ENCODE data around the gene ETFDH.

Gene ETFDH

DNA sequence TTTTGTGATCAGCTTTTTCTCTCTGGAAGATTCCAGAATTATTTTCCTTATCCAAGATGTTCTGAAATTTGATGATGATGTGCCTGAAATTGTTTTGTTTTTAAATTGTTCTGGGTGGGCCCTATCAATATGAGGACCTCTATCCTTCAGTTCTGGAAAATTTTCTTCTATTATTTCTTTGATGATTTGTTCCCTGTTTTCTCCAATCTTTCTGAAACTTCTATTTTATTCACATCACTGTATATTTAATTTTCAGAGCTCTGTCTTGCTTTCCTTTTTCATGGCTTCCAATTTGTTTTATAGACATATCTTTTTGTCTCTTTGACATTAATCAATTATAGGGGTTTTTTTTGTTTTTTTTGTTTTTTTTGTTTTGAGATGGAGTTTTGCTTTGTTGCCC, 84.5 kb downstream of the ETFDH start:
- no peak for DNase-seq

DNA sequence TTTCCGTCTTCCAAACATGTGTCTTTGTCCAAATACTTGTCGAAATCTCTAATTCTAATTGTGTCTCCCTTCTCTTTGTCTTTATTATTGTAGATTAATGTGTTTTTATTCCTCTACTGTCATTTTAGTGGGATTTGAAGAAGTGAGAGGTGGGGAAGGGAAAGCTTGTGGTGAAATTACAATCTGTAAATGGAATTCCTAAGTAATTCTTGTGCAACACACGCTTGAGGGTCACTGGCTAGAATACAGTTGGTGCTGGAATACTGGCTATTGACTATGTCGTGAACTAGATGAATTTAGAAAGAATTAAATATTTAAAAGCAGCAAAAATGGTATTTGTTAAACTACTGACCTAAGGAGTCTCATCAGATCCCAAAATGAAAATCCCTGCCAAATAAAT, 86.0 kb downstream of the ETFDH start:
- DNase-seq, result no peak

DNA sequence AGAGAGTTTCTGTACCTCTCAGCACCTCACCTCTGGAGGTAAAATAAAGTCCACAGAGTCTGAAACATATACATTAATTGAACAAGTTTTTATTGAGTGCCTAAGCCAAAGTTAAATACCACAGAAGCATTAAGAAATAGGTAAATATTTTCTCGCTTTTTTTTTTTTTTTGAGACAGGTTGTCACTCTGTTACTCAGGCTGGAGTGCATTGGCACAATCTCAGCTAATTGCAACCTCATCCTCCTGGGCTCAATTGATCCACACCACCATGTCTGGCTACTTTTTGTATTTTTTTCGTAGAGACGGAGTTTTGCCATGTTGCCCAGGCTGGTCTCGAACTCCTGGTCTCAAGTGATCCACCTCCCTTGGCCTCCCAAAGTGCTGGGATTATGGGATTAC, 86.6 kb downstream of the ETFDH start:
- no peak for DNase-seq

All from stimulated activated CD4-positive, alpha-beta T cell treated with anti-CD3 and anti-CD28 coated beads, Interleukin-4, amount 100 ng/mL, for 1 hour (primary cell).